HepG2 (cell line): ENCODE measurements around the gene CCSER2. TPM values are rescaled to one million over a fixed set of nuclear protein-coding genes. Genes with fewer than 3 reads are reported as not detected.

ENCODE experiments used
- ARID2 ChIP-seq: sonication (generic); formaldehyde crosslinking; IDR thresholded peaks from 2 replicates; pipeline ENCODE4 v1.8.1; 2022; ENCODE audit warnings: mild to moderate bottlenecking, missing genetic modification reagents, borderline replicate concordance
- ELF3 ChIP-seq: IDR thresholded peaks from 2 replicates; pipeline ENCODE4 v1.6.1; 2016; ENCODE audit warnings: missing genetic modification reagents, missing compliant biosample characterization
- EP300 ChIP-seq, 3 experiments: sonication (generic) in 1 of 3; formaldehyde crosslinking in 1 of 3; IDR thresholded peaks; 2 replicates each; pipeline versions ENCODE4 v1.5.1 to v1.6.1; 2011 to 2020; ENCODE audit warnings: low read depth in 2 of 3, low read length in 2 of 3, borderline replicate concordance in 1 of 3, improper control_type of control experiment in 1 of 3, mild to moderate bottlenecking in 1 of 3, missing genetic modification reagents in 1 of 3, moderate library complexity in 1 of 3
- FOXA1 ChIP-seq, 2 experiments: fragments of 450-650 bp in 1 of 2; sonication (generic) in 1 of 2; formaldehyde crosslinking in 1 of 2; IDR thresholded peaks; 2 replicates each; pipeline versions ENCODE4 v1.4.0 to v1.6.1; 2016 to 2020; ENCODE audit warnings: missing genetic modification reagents in 1 of 2
- HNF4A ChIP-seq: sonication (generic); formaldehyde crosslinking; IDR thresholded peaks from 2 replicates; pipeline ENCODE4 v1.4.0; 2020; ENCODE audit warnings: missing genetic modification reagents
- ISL2 ChIP-seq: sonication (generic); formaldehyde crosslinking; IDR thresholded peaks from 2 replicates; pipeline ENCODE4 v1.5.0; 2020; ENCODE audit warnings: missing genetic modification reagents
- KLF16 ChIP-seq, 2 experiments: sonication (generic) in 1 of 2; formaldehyde crosslinking in 1 of 2; IDR thresholded peaks; 2 replicates each; pipeline versions ENCODE4 v1.6.1 to v1.8.0; 2016 to 2023; ENCODE audit warnings: missing genetic modification reagents in 2 of 2, missing compliant biosample characterization in 1 of 2
- NFIC ChIP-seq: IDR thresholded peaks from 2 replicates; pipeline ENCODE4 v1.6.1; 2012; ENCODE audit warnings: mild to moderate bottlenecking, low read length, inconsistent platforms
- NFRKB ChIP-seq: fragments of 450-650 bp; IDR thresholded peaks from 2 replicates; pipeline ENCODE4 v1.6.1; 2017
- NR2F1 ChIP-seq, 2 experiments: fragments of 450-650 bp in 1 of 2; formaldehyde crosslinking in 1 of 2; IDR thresholded peaks; 2 replicates each; pipeline versions ENCODE4 v1.5.0 to v1.6.1; 2016 to 2020; ENCODE audit warnings: mild to moderate bottlenecking in 1 of 2, missing compliant biosample characterization in 1 of 2, missing genetic modification reagents in 1 of 2, moderate library complexity in 1 of 2
- NR2F6 ChIP-seq, 2 experiments: IDR thresholded peaks; 2 replicates each; pipeline ENCODE4 v1.6.1; 2016; ENCODE audit warnings: antibody characterized with exemption in 1 of 2, mild to moderate bottlenecking in 1 of 2
- PCBP2 ChIP-seq: fragments of 200-400 bp; formaldehyde crosslinking; optimal IDR thresholded peaks from 2 replicates; pipeline ENCODE3; 2018; ENCODE audit warnings: low read length, low read depth; ENCODE audit not compliant: poor library complexity, severe bottlenecking
- PPARG ChIP-seq: conservative IDR thresholded peaks from 2 replicates; pipeline ENCODE4 v1.6.1; 2016; ENCODE audit warnings: missing biosample characterization, missing genetic modification reagents
- SAP130 ChIP-seq: IDR thresholded peaks from 2 replicates; pipeline ENCODE4 v1.6.1; 2016; ENCODE audit warnings: low read depth
- SIX1 ChIP-seq: sonication (generic); formaldehyde crosslinking; IDR thresholded peaks from 2 replicates; pipeline ENCODE4 v1.4.0; 2020; ENCODE audit warnings: missing genetic modification reagents, borderline replicate concordance
- TCF7 ChIP-seq: sonication (generic); IDR thresholded peaks from 2 replicates; pipeline ENCODE4 v1.6.1; 2016; ENCODE audit warnings: antibody characterized with exemption, low read depth
- ZNF136 ChIP-seq: sonication (generic); formaldehyde crosslinking; IDR thresholded peaks from 2 replicates; pipeline ENCODE4 v1.8.1; 2022; ENCODE audit warnings: low read depth, mild to moderate bottlenecking, moderate library complexity, missing genetic modification reagents
- polyA plus RNA-seq, 8 experiments: library from polyadenylated mRNA; depleted of rRNA in 3 of 8; stranded (reverse) in 7 of 8; unstranded in 1 of 8; fragments of >200 nt; fragmentation: Illumina TruSeq in 4 of 8; extraction: Trizol in 4 of 8; gene quantifications; 2 replicates each; pipeline versions ENCODE4 v1.2.1 to v1.2.3, GENCODE V29; 2011 to 2016; ENCODE audit warnings: low read depth in 4 of 8, missing spikeins in 1 of 8, mixed read lengths in 1 of 8; ENCODE audit not compliant: insufficient read depth in 1 of 8
- total RNA-seq, 5 experiments: library from RNA; depleted of rRNA; stranded (reverse); fragments of >200 nt; fragmentation: Illumina TruSeq; extraction: Trizol; gene quantifications; 2 replicates each; pipeline ENCODE4 v1.2.3, GENCODE V29; 2016; ENCODE audit warnings: low read depth in 1 of 5
- TF ChIP-seq, protein P1 (sequence below): sonication (generic); formaldehyde crosslinking; IDR thresholded peaks from 2 replicates; pipeline ENCODE4 v1.4.0; 2020; ENCODE audit warnings: missing genetic modification reagents, mild to moderate bottlenecking, borderline replicate concordance

CCSER2 gene
- total and polyA plus RNA-seq, 2 of the 13 experiments (the other 11 are each of a cell fraction or from before 2014, with no cell fraction given) = 13.3 to 17.2 TPM

DNA sequence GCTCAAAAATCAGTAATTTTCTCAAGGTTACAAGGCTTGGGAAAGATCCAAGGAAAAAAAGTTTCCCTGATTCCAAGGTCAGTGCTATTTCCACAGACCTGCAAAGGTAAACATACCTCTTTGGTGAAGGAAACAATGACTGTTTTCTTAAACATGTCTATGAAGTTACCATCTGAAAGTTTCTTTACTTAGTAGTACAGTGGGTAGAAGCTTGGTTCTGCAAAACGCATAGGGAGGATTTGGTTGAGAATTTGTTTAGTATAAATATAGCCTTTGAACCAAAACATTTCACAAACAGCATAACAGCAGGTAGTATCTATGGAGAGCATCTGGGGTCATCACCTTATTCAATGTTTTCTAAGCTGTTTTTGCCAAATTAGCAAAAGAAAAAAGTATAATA, 169.6 kb downstream of the CCSER2 start (continued):
- TF ChIP-seq ARID2 (no peak), NFIC (peak; percentile 94; the same call in 1 of the 2 replicates), NFRKB (no peak), ELF3 (peak; percentile 68), SAP130 (CRISPR knock-in tag) (peak; percentile 29; the same call in 1 of the 2 replicates), KLF16 (CRISPR knock-in tag; IDR thresholded peaks at IDR 0.05) (peak in 1 of 2 experiments; percentile 34; a peak in 1 of 4 replicates), ZNF136 (no peak), PCBP2 (no peak), PPARG (CRISPR knock-in tag) (peak; percentile 50; the same call in 1 of the 2 replicates), NR2F6 (IDR thresholded peaks at IDR 0.05) (peak; percentile 84), NR2F6 (CRISPR knock-in tag; IDR thresholded peaks at IDR 0.05) (peak; percentile 76; the same call in 1 of the 2 replicates), NR2F1 (CRISPR knock-in tag; IDR thresholded peaks at IDR 0.05) (peak; percentile 46 to 66; a peak in 3 of 4 replicates), ISL2 (CRISPR knock-in tag) (peak; percentile 93), FOXA1 (IDR thresholded peaks at IDR 0.05) (peak; percentile 29; the same call in 1 of the 2 replicates), FOXA1 (CRISPR knock-in tag; IDR thresholded peaks at IDR 0.05) (peak; percentile 76), EP300 (IDR thresholded peaks at IDR 0.05; ENCODE audit: low read depth in 2 of 2, low read length in 2 of 2) (peak in 1 of 2 experiments; percentile 89; a peak in 2 of 4 replicates), EP300 (CRISPR knock-in tag; IDR thresholded peaks at IDR 0.05; ENCODE audit: borderline replicate concordance) (peak; percentile 67; the same call in 1 of the 2 replicates), SIX1 (CRISPR knock-in tag) (0 out of 2 replicates have a peak, but pooled peaks have one; percentile 27), HNF4A (CRISPR knock-in tag) (peak; percentile 72), TCF7 (peak; percentile 63)
- TF ChIP-seq, protein P1, sequence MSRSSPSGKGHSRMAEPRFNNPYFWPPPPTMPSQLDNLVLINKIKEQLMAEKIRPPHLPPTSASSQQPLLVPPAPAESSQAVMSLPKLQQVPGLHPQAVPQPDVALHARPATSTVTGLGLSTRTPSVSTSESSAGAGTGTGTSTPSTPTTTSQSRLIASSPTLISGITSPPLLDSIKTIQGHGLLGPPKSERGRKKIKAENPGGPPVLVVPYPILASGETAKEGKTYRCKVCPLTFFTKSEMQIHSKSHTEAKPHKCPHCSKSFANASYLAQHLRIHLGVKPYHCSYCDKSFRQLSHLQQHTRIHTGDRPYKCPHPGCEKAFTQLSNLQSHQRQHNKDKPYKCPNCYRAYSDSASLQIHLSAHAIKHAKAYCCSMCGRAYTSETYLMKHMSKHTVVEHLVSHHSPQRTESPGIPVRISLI = peak; percentile 82; the same call in 1 of the 2 replicates
